ENCODE data around the gene FMO5.
A peak's percentile ranks its signal among the peaks of the same experiment; 100 is the strongest.
"Not testable (repeated sequence)": the region's sequence is repeated elsewhere in the genome, so short reads cannot be mapped to it uniquely, and the experiment has no call there.

Gene FMO5, protein sequence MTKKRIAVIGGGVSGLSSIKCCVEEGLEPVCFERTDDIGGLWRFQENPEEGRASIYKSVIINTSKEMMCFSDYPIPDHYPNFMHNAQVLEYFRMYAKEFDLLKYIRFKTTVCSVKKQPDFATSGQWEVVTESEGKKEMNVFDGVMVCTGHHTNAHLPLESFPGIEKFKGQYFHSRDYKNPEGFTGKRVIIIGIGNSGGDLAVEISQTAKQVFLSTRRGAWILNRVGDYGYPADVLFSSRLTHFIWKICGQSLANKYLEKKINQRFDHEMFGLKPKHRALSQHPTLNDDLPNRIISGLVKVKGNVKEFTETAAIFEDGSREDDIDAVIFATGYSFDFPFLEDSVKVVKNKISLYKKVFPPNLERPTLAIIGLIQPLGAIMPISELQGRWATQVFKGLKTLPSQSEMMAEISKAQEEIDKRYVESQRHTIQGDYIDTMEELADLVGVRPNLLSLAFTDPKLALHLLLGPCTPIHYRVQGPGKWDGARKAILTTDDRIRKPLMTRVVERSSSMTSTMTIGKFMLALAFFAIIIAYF

GRCh38 chr1:147225193-147225730, at the start of gene FMO5:
TSS of gene FMO5 (minus strand) at chr1:147225339. CDS start at chr1:147225029, 310 bp downstream.
- peak; percentile 21 to 34 for DNase-seq

GRCh38 chr1:147273409-147274336, 48.5 kb upstream of the FMO5 start:
- DNase-seq, result peak in 1 of 2 donors; percentile 7

GRCh38 chr1:147272042-147272441, 46.9 kb upstream of the FMO5 start:
- DNase-seq, result no peak

GRCh38 chr1:147270721-147271120, 45.6 kb upstream of the FMO5 start:
- no peak for DNase-seq

GRCh38 chr1:147267711-147268110, 42.6 kb upstream of the FMO5 start:
- DNase-seq, result no peak

GRCh38 chr1:147266381-147266780, 41.2 kb upstream of the FMO5 start:
- DNase-seq, result no peak

GRCh38 chr1:147264158-147264768, 39.1 kb upstream of the FMO5 start:
- no peak for DNase-seq

DNA sequence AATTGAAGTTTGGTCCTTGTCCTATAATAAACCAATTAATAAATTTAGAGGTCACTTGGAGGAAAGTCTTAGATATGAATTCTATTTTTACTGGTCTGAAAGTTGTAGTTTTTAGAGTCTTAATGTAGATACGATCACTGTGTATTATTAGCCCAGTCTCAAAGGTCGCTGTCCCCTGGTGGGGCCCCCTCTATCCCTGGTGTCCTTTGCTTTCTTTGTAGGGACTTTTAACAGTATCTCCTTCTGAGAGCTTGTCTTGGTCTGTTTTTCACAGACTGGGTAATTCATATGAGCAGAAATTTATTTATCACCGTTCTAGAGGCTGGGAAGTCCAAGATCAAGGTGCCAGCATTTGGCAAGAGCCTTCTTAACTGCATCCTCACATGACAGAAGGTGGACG, 35.8 kb upstream of the FMO5 start:
- DNase-seq, result no peak

- DNase-seq, result no peak
Observed at GRCh38 chr1:147252540-147252939, 27.4 kb upstream of the FMO5 start.

DNA sequence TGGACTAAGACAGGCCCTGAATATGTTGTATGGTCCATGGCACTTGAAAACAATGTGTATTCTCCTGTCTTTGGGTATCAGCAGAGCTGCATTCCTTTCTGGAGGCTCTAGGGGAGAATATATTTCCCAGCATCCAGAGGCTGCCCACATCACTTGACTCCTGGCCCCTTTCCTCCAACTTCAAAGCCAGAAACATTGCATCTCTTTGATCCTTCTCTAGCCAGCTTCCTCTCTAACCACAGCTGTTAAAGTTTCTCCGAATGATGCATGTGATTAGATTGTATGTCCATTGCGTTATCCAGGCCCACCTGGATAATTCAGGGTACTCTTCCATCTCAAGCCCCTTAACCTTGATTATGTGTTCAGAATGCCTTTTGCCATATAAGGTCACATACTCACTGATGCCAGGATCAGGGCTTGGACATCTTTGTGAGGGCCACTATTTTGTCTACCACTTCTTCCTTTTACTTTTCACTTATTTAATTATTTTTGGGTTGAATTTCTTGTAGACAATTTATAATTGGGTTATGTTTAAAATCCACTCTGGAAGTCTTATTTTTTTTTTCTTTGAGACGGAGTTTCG, 22.6 kb upstream of the FMO5 start:
- no peak for DNase-seq

DNA sequence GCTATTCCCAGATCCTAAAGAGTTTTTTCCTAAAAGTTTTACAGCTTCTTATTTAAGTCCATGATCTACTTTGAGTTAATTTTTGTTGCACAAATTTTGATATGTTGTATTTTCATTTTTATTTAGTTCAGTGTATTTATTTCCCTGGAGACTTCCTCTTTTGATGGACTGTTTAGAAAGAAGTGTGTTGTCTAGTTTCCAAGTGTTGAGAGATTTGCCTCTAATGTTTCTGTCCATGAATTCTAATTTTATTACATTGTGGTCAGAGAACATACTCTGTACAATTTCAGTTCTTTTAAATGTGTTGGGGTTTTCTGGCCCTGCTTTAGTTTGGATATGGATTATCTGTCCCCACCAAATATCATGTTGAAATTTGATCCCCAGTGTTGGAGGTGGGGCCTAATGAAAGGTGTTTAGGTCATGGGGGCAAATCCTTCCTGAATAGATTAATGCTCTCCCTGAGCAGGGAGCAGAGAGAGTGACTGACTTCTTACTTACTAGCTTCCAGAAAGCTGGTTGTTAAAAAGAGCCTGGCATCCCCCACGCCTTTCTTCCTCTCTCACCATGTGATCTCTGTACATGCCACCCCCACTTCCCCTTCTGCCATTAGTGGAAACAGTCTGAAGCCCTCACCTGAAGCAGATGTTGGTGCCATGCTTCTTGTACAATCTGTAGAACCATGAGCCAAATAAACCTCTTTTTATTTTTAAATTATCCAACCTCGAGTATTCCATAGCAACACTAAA, 21.9 kb upstream of the FMO5 start:
- no peak for DNase-seq

GRCh38 chr1:147246044-147246690, 21.0 kb upstream of the FMO5 start:
- DNase-seq, result no peak

DNA sequence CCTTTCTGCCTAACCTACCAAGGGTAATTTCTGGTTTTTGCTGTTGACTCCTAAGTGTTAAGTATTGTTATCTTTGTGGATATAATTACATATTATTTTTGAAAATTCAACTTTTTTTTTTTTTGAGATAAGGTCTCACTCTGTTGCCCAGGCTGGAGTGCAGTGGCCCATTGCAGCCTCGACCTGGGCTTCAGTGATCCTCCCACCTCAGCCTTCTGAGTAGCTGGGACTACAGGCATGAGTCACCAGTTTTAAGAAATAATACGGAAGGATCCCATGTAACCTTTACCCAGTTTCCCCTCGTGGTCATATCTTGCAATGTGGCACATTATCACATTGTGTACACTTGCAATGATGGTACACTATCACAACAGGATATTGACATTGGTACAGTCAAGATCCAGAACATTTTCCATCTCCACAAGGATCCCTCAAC, 20.5 kb upstream of the FMO5 start:
- DNase-seq, result no peak

DNA sequence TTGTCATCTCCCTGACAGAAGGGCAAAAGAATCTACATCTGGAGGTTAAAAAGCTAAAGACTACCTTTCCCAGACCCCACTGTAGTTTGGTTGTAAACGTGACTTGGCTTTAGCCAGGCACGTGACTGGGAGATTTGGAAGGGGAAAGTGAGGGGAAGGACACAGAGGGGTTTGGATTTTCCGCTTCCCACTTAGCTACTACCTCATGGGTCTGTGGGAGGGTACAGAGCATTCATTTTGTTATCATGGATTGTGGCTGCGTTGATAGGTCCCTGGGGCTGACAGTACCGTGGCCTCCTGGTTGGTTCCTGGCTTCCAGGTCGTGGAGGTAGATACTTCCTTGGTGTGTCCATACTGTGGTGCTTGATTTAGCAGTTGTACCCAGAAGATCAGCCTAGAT, 20.0 kb upstream of the FMO5 start:
- DNase-seq, result no peak

DNA sequence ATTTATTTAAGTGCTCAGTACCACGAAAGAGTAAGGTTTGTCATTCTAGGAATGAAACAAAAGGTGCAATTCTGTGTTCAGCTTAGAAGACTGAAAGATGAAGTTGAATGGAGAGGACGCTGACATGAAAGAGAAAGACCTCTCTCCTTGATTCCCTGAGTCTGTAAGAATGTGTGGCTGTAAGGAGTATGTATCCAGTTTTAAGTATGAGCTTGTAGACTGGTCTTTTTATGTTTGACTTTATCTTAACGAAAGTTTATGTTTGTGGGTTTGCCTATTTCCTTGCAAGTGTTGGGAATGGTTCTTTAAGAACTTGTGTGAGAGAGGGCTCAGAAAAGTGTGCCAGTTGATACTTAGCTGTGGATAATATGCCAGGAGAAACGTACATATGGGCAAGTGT, 18.7 kb upstream of the FMO5 start:
- DNase-seq, result no peak

DNA sequence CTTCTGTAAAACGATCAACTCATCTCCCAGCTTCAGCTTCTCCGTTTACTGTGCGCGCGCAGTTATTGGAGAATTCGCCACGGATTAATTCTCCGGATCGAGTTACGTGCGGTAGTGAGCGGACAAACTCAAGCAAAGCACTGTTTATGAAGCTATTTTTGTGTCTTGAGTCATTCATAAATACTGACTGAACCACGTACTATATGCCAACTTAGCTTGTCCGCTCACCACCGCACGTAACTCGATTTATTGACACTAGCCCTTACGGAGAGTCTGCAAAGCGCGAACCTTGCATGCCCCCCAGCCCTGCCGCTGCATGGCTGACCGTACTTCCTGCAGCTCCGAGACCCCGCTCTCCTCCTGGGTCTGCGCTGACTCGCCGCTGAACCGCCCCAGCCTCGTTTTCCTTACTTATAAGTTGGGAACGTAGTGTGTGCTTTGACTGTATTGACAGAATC, 18.1 kb upstream of the FMO5 start:
- peak in 1 of 2 donors; percentile 12 for DNase-seq

DNA sequence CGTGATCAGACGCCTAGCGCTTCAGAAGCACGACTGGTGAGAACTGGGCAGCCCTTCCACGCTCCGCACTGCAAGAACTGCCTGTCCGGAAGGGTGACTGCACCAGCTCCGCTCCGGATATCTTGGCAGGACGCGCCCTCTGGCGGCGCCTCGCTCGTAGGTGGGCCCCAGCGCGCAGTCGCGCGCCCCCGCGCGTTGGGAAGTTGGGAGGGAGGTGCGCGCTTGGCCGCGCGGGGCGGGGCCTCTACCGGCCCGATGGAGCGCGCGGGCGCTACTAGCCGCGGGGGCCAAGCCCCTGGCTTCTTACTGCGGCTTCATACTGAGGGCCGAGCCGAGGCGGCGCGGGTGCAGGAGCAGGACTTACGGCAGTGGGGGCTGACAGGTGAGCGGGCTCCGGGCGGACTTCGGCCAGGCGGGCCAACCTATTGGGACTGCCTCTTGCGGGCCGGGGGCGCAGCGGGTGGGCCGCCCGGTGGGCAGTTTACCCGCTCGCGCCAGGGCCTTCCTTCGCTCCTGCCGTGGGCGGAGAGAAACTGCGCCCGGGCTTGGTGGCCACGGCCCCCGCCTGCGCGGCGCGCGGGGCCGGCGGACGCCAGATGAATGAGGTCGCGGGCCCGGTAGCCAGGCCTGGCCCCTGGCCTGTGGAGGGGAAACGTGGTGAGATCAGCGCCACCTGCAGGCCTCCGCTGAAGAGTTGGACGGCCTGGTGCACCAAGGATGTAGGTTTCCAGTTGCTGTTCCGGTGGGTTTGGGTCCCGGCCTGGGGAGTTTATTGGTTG, 17.5 kb upstream of the FMO5 start, which contains the start of gene CHD1L:
Gene CHD1L, plus strand, starts transcription at position 236 of the 779 bp plus-strand sequence. Its CDS starts 20 bp downstream, at position 256.
- peak; percentile 93 for DNase-seq

DNA sequence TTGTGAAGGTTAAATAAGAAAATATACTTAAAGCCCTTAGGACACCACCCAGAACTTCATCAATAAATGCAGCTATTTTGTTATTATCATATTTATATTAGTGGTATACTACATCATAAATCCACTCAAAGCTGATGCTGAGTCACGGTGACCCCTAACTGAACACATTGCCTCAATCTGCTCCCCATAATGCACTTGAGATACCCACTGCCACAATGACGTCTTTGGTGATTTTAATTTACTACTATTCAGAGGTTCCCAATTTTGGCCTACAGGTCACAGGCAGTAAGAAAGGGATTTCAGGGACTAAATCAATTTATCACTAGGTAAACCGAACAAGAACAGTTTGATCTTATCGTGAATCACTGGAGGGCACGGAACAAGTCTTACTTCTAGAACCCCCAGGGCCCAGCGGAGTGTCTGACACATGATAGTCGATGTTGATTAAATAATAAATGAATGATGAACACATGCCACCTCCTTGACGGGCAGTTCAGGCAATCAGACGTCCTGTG, 16.9 kb upstream of the FMO5 start:
- no peak for DNase-seq

GRCh38 chr1:147240131-147240721, 15.1 kb upstream of the FMO5 start:
- not testable (repeated sequence) for DNase-seq

All from stimulated activated CD4-positive, alpha-beta T cell treated with anti-CD3 and anti-CD28 coated beads, Interleukin-2, amount 100 ng/mL, for 48 hours (primary cell).